Suprapubic skin (tissue), 4 donors: ENCODE data around the gene FAM193B. TPM values are rescaled to one million over a fixed set of nuclear protein-coding genes. Genes with fewer than 3 reads are reported as not detected.

Source experiments
- DNase-seq, 2 donors: peaks; one replicate each; pipeline ENCODE4 v3.0.0-alpha.2; 2019; ENCODE audit warnings: low spot score in 2 of 2
- H3K27ac ChIP-seq: fragments of 200-600 bp; sonication (generic); one replicate; pipeline ENCODE4 v1.5.1; 2019
- H3K27me3 ChIP-seq: fragments of 200-600 bp; sonication (generic); one replicate; pipeline ENCODE4 v1.5.1; 2019
- H3K36me3 ChIP-seq: fragments of 200-600 bp; sonication (generic); one replicate; pipeline ENCODE4 v1.5.1; 2019
- H3K4me1 ChIP-seq: fragments of 200-600 bp; sonication (generic); one replicate; pipeline ENCODE4 v1.5.1; 2019
- H3K4me3 ChIP-seq: fragments of 200-600 bp; sonication (generic); one replicate; pipeline ENCODE4 v1.5.1; 2019; ENCODE audit warnings: mild to moderate bottlenecking
- H3K9me3 ChIP-seq: fragments of 200-600 bp; sonication (generic); one replicate; pipeline ENCODE4 v1.5.1; 2019
- CTCF ChIP-seq, 2 donors: fragments of 200-600 bp in 1 of 2; fragments of 450-650 bp in 1 of 2; sonication (generic) in 1 of 2; IDR thresholded peaks; one replicate each; pipeline ENCODE4 v1.5.1; 2016 to 2019; ENCODE audit warnings: antibody characterized with exemption in 2 of 2, mild to moderate bottlenecking in 1 of 2, moderate library complexity in 1 of 2
- EP300 ChIP-seq: sonication (generic); formaldehyde crosslinking; IDR thresholded peaks from one replicate; pipeline ENCODE4 v1.6.1; 2017; ENCODE audit warnings: antibody characterized with exemption
- POLR2A ChIP-seq, 2 donors: fragments of 450-650 bp; IDR thresholded peaks; one replicate each; pipeline ENCODE4 v1.6.1; 2017; ENCODE audit warnings: antibody characterized with exemption in 2 of 2, mild to moderate bottlenecking in 2 of 2, moderate library complexity in 2 of 2
- POLR2AphosphoS5 ChIP-seq, 3 donors: sonication (generic); formaldehyde crosslinking; IDR thresholded peaks; one replicate each; pipeline ENCODE4 v1.6.1; 2017; ENCODE audit warnings: antibody characterized with exemption in 3 of 3
- WGBS: methylation state at CpG from one replicate; pipeline ENCODE4 v1.1.5; 2018; 5-methylcytosine and 5-hydroxymethylcytosine counted together
- total RNA-seq, 4 donors: library from RNA; depleted of rRNA; stranded (reverse); fragments of >200 nt; gene quantifications; one replicate each; pipeline ENCODE4 v1.1.0, GENCODE V29; 2016

Gene FAM193B
- total RNA-seq, 4 donors from 2014 or later: 55.6 to 328 (median 78.2) TPM

- Histone ChIP-seq H3K27ac (no peak overlapping the region), H3K4me1 (no peaks in the 10 kb centered on the region), H3K27me3 (no peaks in the 10 kb centered on the region), H3K9me3 (no peaks in the 10 kb centered on the region), H3K4me3 (no peak overlapping the region), H3K36me3 (peaks cover 21% of the 10 kb centered on the region)
- TF ChIP-seq POLR2A (IDR thresholded peaks at IDR 0.05) (no peak), POLR2AphosphoS5 (IDR thresholded peaks at IDR 0.05) (no peak), EP300 (no peak), CTCF (IDR thresholded peaks at IDR 0.05) (no peak)
- WGBS: 91% methylated on average over 9 of the region's 9 CpGs
- DNase-seq: no peak
Measured at GRCh38 chr5:177507165-177507564, 47.2 kb downstream of the FAM193B start.

GRCh38 chr5:177505075-177505474 is 49.3 kb downstream of the FAM193B start:
- WGBS: no CpG with 5 or more reads among the region's 4 CpGs
- Histone ChIP-seq H3K4me3 (no peak overlapping the region), H3K9me3 (no peaks in the 10 kb centered on the region), H3K4me1 (peaks cover 10% of the 10 kb centered on the region), H3K27ac (no peak overlapping the region), H3K27me3 (no peaks in the 10 kb centered on the region), H3K36me3 (peaks cover under 1% of the 10 kb centered on the region)
- DNase-seq: no peak
- no peak for TF ChIP-seq EP300
- no peak for TF ChIP-seq POLR2AphosphoS5 (IDR thresholded peaks at IDR 0.05)
- TF ChIP-seq POLR2A (IDR thresholded peaks at IDR 0.05): no peak
- no peak for TF ChIP-seq CTCF (IDR thresholded peaks at IDR 0.05)

GRCh38 chr5:177504086-177505056 is 50.0 kb downstream of the FAM193B start:
- H3K4me1 ChIP-seq: peaks cover 10% of the 10 kb centered on the region
- no peaks in the 10 kb centered on the region for H3K36me3 ChIP-seq
- no peaks in the 10 kb centered on the region for H3K9me3 ChIP-seq
- no peak overlapping the region for H3K4me3 ChIP-seq
- 85% methylated on average over 19 of the region's 47 CpGs for WGBS
- no peak overlapping the region for H3K27ac ChIP-seq
- no peaks in the 10 kb centered on the region for H3K27me3 ChIP-seq
- TF ChIP-seq POLR2A (IDR thresholded peaks at IDR 0.05): no peak
- no peak for DNase-seq

- Histone ChIP-seq H3K9me3 (no peaks in the 10 kb centered on the region), H3K27me3 (no peaks in the 10 kb centered on the region), H3K27ac (no peak overlapping the region), H3K4me3 (no peak overlapping the region), H3K36me3 (no peaks in the 10 kb centered on the region), H3K4me1 (peaks cover 12% of the 10 kb centered on the region)
- 76% methylated on average over 23 of the region's 24 CpGs for WGBS
- TF ChIP-seq EP300 (no peak), CTCF (IDR thresholded peaks at IDR 0.05) (no peak), POLR2A (IDR thresholded peaks at IDR 0.05) (no peak), POLR2AphosphoS5 (IDR thresholded peaks at IDR 0.05) (no peak)
- no peak for DNase-seq
Measured at GRCh38 chr5:177503351-177504085, 50.8 kb downstream of the FAM193B start.

GRCh38 chr5:177502886-177503285 is 51.5 kb downstream of the FAM193B start:
- Histone ChIP-seq H3K27me3 (no peaks in the 10 kb centered on the region), H3K4me1 (peaks cover 19% of the 10 kb centered on the region), H3K27ac (no peak overlapping the region), H3K9me3 (no peaks in the 10 kb centered on the region), H3K36me3 (no peaks in the 10 kb centered on the region), H3K4me3 (no peak overlapping the region)
- no peak for DNase-seq
- 73% methylated on average over 13 of the region's 16 CpGs for WGBS
- TF ChIP-seq POLR2A (IDR thresholded peaks at IDR 0.05): no peak
- no peak for TF ChIP-seq CTCF (IDR thresholded peaks at IDR 0.05)
- no peak for TF ChIP-seq POLR2AphosphoS5 (IDR thresholded peaks at IDR 0.05)
- no peak for TF ChIP-seq EP300
